ENCODE results near the gene NEMP2.

The NEMP2 gene

GRCh38 chr2:190458352-190459107 lies 76.0 kb downstream of the NEMP2 start:
- no peak for DNase-seq (ENCODE audit: low read depth in 1 of 2, low spot score in 1 of 2)

- DNase-seq (ENCODE audit: low read depth in 1 of 2, low spot score in 1 of 2) = no peak
These were observed 77.3 kb downstream of the NEMP2 start for GRCh38 chr2:190457256-190457655.

GRCh38 chr2:190456833-190457232 lies 77.7 kb downstream of the NEMP2 start:
- no peak for DNase-seq (ENCODE audit: low read depth in 1 of 2, low spot score in 1 of 2)

GRCh38 chr2:190455358-190456095 lies 79.0 kb downstream of the NEMP2 start:
- DNase-seq (ENCODE audit: low read depth in 1 of 2, low spot score in 1 of 2) = no peak

GRCh38 chr2:190454795-190455194 lies 79.7 kb downstream of the NEMP2 start:
- no peak for DNase-seq (ENCODE audit: low read depth in 1 of 2, low spot score in 1 of 2)
